Fibroblast of skin of left biceps (primary cell): Measurements from ENCODE around the gene WDR1.

Experiments used
- DNase-seq, 2 experiments: peaks; one replicate each; pipeline ENCODE4 v3.0.0-alpha.2; 2013; ENCODE audit warnings: low read depth in 2 of 2

Gene WDR1

DNA sequence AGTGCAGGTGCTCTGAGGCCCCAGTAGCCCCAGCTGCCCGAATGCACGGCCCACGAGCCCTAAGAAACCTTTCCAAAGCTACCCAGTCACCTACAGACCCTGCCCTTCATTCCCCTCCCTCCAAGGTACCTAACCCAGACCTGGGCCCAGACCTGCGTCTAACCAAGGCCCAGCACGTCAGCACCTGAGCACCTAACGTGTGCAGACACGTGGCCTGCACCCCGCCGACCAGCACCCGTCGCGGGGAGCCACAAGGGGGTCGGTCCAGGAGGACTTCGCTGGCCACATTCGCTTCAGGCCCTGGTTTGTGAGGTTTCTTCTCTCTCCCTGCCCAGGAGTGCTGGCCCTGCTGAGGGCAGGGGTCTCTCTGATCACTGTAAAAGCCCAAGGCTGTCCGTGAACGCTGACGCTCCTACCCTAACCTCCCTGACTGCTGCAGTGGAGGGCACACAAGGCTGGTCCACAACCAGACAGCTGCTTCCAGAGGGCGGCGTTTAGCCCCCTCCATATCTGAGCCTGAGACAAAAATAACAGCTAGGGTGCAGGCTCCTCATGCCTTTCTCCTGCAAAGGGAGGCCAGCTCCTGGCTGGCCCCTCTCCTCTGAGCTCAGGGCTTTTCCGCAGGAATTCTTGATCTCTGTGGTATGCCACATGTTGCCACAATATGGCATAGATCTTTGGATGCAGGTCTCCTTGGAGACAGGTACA is 31.8 kb downstream of the WDR1 start:
- no peak for DNase-seq

DNA sequence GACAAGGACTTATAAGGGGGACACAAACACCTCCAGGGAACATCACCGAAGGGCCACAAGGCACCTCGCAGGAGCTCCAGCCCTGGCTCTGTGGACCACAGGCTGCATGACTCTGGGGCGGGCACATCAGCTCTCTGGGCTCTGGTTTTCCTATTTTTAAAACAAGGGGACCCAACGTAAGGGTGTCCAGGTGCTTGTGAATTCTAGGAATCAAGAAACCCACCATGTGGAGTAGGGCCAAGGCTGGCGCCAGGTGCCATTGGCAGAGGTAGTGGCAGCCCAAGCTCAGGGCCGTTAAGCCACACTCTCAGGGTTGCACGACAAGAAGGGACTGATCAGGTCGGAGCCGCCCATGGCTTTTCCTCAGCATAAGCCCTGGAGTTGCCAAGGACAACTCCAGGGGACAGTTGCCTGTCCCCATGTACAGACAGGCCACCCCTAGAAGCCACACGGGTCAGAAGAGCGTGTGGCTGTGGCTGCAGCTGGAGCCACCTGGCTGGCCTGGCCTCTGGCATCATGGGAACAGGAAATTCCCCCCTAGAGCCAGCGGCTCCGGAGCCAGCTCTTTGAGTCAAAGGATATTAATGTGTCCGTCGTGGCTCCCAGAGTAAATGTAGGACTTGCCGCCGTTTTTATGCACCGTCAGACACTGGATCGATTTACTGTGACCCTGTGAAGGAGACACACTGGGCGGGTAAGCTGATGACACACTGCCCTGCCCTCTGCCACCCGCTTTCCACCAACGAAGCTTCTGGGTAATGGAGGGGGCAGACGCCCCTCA is 32.5 kb downstream of the WDR1 start:
- DNase-seq = no peak

DNA sequence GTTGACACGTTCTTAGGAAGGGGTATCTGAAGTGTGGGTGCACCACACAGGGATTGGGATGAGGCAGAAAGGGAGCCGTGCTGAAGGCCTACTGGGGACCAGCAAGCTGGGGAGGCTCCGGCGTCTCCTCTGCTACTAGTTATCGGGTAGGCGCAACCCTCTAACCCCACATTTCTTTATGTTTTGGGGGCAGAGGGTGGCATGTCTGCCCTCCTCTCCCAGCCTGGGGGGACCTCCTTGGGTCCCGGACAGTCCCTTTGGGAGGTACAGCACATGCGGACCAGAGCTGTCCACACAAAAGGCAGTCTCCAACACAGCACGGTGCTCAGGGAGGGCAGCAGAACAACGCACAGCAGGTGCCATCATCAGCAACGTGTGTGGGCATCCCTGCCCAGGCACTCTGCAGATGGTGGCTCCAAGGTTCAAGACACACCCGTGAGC is 33.2 kb downstream of the WDR1 start:
- DNase-seq = no peak

DNA sequence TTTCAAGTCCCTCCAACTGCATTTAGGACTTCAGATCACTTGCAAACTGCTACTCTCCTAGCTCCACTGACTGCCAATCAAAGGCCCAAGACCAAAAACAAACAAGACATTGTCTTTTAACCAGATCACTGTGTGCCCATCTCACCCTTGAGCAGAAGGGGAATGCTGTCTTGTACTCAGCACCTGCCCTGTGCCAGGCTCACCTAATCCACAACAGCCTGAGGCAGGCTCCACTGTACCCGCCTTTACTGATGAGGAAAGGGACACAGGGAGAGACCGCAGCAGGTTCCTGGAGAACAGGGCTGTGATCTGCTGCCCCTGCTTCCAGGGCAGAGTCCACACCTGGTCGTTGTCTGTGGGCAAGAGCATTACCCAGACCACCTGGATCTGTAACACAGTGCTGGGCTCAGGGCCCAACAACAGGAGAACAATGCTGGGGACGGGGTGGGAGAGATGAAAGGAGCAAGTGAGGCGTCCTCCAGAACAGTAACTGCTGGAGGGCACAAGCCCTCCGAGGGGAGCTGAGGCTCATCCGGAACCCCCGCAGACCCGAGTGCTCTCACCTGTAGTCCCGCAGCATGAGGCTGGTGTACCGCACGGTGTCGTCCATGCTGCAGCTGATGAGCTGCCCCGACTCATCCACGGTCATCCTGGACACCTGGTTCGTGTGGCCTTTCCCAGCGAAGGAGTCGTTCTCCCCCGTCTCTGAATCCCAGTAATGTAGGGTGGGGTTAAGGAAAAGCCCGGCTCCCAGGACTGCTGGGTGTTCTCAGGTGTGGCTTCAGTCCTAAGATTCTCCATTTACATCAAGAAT is 33.9 kb downstream of the WDR1 start:
- no peak for DNase-seq

DNA sequence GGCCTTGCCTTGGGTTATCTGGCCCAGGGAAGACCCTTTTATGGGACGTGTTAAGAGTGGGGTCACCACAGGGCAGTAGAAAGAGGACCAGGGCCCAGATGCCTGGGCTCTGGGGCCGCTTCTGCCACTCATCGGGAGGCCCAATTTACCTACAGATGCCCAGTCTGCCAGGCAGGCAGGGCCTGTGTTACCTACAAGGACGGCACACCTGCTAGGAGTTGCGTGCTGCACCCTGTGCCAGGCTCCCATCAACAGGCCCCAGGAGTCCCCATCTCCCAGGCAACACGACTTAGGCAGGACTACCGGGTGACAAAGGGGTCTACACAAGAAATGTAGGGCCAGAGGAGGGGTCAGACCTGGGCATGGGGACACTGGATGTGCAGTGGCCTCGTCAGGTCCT is 34.6 kb downstream of the WDR1 start:
- no peak for DNase-seq

DNA sequence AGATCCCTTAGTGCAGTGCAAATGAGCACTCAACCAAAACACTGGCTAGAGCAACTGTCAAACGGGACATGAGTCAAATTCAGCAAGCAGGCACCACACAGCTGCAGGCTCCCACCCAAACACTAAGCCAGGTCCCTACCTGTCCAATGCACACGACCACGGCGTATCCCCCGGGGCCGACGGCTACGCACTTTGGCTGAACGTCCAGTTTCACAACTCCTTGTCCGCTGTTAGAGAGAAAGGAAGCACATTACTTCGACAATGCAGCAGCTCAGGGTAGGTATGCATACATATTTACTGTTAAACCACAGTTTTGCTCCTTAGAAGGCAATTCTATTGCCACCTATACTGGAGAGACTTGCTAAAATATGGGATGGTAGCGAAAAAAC is 35.4 kb downstream of the WDR1 start:
- DNase-seq = no peak

DNA sequence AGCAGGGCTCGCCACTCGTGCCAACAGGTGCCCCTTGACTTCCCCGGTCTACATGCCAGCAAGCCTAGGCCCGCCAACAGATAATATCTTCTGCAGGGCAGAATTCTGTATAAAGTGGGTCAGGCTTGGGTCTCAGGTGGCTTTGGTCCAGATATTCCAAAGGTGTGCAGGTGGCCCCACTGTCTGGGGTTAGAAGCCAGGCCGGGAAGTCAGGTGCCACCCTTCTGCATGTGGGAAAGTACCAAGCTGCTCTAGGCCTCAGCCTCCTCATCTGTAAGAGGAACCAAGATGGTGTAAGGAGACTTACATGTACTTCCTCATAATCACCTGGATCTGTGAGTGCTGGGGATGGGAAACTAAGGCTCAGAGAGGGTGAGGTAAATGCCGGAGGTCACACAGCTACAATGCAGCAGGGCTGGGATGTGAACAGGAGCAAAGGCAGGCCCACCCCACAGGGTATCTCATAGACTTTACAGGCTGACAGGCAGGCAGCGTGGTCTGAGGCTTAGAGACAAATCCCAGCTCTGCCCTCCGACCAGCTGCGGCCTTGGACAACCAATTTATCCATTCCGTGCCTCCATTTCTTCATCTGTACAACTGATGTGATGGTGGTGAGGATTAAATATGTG is 35.9 kb downstream of the WDR1 start:
- DNase-seq = no peak

DNA sequence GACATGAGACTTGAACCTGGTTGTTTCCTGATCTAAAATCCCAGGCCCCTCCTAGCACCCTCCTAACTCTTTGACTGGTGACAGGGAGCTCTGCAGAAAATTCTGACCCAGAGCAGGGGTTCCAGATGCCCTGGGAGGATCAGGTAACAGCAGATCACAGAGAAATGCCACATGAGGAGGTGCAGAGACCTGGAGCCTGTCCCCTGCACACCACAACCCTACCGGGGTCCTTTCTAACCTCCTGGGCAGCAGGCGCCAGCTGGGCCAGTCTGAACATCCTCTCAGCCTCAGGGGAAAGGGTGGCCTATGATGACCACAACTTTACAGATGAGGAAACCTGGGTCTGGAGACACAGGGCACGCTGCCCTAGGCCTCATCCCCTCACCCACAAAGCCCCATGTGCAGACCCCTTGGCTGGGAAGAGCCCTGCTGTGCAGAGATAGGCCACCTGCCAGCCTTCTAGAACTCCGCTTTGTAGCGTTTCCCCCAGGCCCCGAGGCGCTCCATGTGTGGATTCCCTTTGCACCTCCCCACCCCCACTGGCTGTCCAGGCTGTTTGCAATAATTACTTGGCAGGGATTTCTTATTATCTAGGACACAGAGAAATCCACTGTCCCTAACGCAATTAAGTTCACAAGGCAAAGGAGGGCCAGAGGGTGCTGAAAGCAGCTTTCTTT is 36.5 kb downstream of the WDR1 start:
- DNase-seq = no peak

DNA sequence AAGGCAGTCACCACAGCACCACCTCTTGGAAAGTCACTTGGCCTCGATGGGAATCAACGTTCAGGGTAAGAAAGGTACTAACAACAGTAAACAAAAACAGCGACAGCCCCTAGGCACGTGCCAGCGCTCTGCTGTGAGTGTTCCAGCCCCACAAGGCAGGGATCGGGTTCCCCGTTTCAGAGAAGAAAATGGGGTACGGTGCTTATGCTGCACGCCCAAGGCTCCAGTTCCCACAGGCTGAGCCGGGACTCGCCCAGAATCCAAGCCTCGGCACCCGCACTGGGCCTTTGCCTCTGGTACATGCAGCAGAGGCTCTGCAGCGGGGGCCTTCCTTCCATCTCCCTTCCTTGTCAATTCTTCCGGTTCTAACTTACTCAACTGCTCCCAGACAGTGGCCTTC is 37.3 kb downstream of the WDR1 start:
- no peak for DNase-seq

DNA sequence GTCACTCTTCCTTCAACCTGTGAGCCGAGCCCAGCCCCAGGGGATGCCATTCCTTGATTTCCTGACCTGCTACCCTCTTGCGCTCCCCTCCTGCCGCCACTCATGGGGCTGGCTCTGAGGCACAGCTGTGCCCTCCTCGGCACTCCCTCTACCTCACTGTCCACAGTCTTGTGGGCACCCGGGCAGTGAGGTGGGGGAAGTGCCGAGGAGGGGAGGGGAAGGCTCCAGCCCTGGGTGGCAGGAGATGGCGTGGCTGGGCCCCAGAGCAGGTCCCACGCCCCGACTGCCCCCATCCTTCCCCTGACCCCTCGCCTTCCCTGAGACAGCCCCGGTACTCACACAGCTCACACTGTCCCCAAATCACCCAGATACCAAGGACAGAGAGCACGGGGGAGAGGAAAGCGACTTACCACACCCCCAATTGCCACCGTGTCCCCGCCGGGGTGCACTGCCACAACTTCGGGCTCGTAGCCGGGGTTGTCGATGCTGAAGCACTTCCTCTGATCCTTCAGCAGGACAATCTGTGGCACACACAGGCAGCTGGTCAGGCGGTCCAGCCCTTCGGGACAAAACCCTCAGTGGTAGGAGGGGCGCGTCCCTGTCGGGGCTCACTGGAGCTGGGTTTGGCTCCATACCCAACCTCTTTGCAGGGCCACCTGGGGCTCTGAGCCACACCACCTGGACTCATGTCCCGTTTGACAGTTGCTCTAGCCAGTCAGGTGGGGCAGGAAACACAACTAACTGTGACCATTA is 37.9 kb downstream of the WDR1 start:
- DNase-seq = no peak

DNA sequence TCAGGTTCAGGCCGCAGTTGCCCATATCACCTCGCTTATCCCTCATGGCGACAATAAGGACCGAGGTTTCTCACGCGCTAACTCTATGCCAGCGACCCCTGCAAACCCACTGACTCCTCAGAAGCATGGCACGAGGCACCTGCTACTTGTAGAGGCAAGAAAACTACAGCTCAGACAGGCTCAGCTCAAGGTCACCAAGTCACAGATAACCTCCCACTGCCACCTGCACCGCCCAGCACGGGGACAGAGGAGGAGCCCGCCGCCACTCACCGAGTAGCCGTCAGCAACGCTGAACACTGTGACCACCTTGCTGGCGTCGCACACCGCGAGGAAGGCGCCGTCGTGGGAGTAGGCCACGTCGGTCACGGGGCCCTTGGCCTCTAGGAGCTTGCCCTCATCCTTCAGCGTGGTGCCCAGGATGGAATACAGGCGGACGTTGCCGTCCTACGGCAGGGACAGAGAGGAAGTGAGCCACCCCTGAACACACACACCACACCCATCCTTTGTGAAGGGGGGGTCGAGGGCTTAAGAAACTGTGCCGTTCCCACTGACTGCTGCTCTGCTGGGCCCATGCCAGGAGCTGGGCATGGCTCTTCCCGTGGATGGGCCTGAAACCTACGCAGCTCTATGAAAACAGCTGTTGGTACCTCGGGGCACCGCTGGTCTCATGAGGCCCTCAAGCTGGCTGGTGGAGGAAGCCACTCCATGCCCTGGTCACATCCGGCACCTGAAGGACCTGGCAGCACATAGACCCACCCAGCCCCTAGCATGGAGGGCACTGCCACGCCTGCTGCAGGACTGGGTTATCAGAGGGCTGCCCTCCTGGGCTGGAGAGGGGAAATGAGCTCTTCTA is 38.9 kb downstream of the WDR1 start:
- DNase-seq = no peak

DNA sequence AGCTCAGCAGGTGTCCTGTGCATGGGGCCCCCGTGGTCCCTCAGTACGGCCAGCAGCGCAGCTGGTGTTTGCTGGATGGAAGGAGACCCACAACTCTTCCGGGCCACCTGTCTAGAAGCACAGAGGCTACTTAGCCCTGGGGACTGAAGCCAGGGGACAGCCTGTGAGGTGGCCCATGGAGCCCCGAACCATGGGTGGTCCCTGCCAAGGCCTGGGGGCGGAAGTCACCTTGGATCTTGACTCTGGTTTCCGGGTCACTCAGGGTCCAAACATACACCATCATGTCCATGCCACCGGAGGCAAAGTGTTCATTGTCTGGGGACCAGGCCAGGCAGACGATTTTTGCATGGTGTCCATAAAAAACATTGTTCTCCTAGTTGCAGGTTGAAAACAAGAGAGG is 39.5 kb downstream of the WDR1 start:
- DNase-seq = no peak

DNA sequence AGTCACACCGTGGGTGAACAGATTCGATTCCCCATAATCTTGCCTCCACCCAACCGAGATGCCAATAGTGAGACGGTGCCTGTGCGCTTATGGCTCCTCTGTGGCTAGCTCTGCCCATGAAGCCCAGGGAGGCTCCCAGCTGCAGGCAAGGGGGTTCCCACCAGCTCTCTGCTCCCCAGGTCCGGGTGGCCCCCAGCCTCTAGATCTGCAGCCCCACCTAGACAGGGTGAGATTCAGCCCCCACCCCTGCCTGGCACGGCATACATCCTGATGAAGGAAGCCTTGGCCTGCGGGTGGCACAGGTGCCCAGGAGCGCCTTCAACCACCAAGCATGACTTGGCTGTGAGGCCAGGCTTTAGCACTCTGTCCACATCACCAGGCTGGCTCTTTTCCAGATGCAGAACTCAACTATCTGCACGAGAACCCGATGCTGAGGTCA is 40.6 kb downstream of the WDR1 start:
- no peak for DNase-seq

DNA sequence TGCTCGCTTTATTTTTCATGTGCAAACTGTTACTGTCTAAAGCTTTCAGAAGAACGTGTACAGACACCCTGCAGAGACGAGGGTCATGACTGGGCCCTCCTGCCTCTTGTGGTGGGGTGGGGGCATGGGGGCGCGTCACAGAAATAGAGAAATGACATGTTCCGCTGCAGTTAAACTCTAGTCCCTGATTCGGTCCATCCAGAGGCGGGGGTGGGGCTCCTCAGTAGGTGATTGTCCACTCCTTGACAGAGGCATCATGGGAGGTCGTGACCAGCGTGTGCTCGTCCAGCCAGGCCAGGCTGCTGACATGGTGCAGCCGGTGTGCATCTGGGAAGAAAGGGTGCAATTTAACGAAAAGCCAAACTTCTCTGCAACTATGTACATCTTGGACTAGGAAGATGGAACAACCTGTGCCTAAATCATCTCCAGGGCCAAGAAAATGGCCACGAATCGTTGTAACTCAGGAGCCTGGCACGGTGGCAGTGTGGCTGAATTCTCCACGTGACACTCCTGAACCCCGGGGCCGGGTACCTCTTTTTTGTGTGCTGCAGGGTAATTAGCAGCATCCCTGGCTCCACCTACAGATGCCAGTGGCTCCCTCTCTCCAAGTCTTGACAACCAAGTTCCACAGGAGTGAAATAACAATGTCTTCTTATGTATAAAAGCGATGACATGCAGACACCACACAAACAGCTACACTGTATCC is 41.3 kb downstream of the WDR1 start:
- DNase-seq = no peak

DNA sequence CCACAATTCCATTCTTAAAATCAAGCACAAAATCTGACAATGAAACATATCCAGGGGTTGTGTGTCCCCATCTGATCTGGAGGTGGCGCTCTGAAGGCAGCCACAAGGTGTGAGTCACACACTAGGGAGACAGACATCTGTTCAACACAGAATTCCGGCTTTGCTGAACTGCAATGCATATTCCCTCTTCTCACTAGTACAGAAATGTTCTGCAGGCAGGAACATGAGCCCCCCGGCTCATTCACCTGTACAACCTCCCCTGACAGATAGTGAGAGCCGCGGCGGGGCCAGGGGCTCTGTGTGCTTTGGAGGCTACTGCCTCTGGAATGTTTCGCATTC is 41.9 kb downstream of the WDR1 start:
- DNase-seq = no peak

DNA sequence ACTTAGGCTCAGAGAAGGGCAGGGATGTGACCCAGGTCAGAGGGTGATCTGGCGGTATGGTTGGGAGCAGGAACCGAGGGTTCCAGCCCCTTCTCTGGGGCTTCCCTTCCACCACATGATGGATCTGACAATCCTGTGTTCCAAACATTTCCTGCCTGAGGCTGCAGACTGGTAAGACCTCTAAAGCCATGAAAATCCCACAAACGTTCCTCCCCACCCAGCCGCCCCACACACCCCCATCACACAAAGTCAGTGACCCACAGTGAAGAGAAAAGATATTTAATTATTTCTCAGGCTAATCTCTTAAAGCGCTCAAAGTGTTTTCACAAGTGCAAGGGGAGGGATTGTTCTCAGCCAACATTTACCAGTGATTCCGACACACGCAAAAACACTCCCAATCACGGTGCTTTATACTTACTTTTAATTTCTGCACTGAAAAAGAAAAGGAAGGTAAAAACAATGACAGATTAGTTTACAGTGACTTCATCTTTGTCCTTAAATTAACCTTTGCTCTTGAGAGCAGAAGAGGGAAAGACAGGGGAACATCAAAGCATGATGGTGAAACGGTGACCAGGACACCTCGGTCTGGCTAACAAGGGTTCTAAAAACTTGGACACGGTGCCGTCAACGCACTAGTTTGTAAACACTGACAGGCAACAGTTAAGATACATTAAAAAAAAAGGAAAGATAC is 42.4 kb downstream of the WDR1 start:
- DNase-seq = no peak

DNA sequence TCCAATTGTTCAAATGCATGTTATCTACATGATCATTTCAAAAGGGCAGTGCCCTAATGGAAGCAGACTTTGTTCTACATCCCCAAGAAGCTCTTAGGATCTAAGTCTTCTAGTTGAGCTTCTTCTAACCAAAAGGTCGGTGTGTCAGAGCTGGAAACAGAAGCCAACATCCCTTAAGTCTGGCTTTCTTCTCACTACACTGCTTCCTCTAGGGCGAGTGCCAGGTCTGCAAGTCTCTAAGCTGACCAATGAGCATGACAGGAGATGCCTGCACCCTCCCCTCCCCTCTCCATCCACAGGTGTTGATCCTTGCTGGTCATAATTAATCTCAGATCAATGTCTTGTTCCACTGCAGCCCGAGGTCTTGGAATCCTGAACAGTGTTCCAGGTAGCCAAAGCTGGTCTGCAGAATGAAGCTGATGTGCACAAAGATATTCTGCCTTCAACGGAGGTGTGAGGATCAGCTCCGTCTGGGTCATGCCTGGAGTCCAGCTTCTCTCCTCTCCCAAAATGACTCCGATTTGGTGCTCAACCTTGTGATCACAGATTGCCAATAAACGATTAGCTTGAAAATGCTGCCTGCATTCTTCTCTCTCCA is 44.1 kb downstream of the WDR1 start:
- no peak for DNase-seq

DNA sequence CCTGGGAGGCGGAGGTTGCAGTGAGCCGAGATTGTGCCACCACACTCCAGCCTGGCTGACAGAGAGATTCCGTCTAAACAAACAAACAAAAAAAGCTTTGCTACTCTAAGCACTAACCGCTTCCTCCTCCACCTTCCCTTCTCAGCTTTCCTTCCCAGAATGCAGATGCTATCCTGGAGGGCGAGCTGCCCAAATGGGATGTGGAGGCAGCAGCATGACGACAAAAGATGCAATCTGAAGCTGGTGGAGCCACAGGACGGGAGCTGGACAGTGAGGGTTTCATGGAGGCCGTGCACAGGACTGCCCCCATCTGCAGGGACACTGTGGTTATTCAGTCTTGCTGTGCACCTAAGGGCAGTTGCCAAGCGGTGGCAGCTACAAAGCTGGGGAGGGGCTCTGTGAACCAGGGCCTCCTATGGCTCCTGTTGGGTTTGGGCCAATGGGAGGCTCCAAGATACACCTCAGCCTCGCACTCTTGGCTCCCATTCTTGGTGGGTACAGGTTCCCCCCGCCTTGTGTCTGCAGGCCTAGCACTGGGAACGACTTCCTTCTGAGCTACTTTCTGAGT is 47.4 kb downstream of the WDR1 start:
- DNase-seq = no peak
